Choroid plexus epithelial cell (primary cell): ENCODE results near the gene NFATC2.
A peak's percentile ranks its signal among the peaks of the same experiment; 100 is the strongest.

ENCODE experiments used
- DNase-seq: peaks from one replicate; pipeline ENCODE4 v3.0.0-alpha.2; 2010; ENCODE audit warnings: low read depth
- H3K4me3 ChIP-seq: 2 replicates; pipeline ENCODE4 v1.5.1; 2011; ENCODE audit warnings: low read depth, mild to moderate bottlenecking, control low read depth, low read length, moderate library complexity
- CTCF ChIP-seq: conservative IDR thresholded peaks from 2 replicates; pipeline ENCODE4 v1.5.1; 2011; ENCODE audit warnings: low read depth, mild to moderate bottlenecking, control low read depth, inconsistent platforms, low read length, moderate library complexity

NFATC2 gene

GRCh38 chr20:51444922-51445438 is 97.5 kb downstream of the NFATC2 start:
- DNase-seq, result no peak
- no peak for TF ChIP-seq CTCF
- H3K4me3 ChIP-seq, result no peak overlapping the region

GRCh38 chr20:51444467-51444866 is 98.1 kb downstream of the NFATC2 start:
- no peak for TF ChIP-seq CTCF

GRCh38 chr20:51442602-51443001 is 99.9 kb downstream of the NFATC2 start:
- TF ChIP-seq CTCF, result no peak
- H3K4me3 ChIP-seq, result no peak overlapping the region
- DNase-seq, result no peak

More at GRCh38 chr20:51444467-51444866, 98.1 kb downstream of the NFATC2 start:
- no peak overlapping the region for H3K4me3 ChIP-seq
- no peak for DNase-seq

- DNase-seq, result peak; percentile 56
- TF ChIP-seq CTCF, result no peak
These were observed 101.9 kb downstream of the NFATC2 start for GRCh38 chr20:51440589-51440988.

GRCh38 chr20:51439160-51439689 is 103.3 kb downstream of the NFATC2 start:
- no peak for TF ChIP-seq CTCF
- H3K4me3 ChIP-seq, result no peak overlapping the region
- no peak for DNase-seq

More at GRCh38 chr20:51440589-51440988, 101.9 kb downstream of the NFATC2 start:
- no peak overlapping the region for H3K4me3 ChIP-seq

- no peak for TF ChIP-seq CTCF
- DNase-seq, result no peak
- H3K4me3 ChIP-seq, result no peak overlapping the region
These were observed 104.4 kb downstream of the NFATC2 start for GRCh38 chr20:51438136-51438535.

GRCh38 chr20:51437182-51437924 is 105.2 kb downstream of the NFATC2 start:
- DNase-seq, result no peak

More at GRCh38 chr20:51437182-51437924, 105.2 kb downstream of the NFATC2 start:
- no peak overlapping the region for H3K4me3 ChIP-seq
- no peak for TF ChIP-seq CTCF
